GM12865 (cell line): ENCODE results near the gene BEND4.

Source experiments
- DNase-seq: peaks from one replicate; pipeline ENCODE4 v3.0.0; 2010; ENCODE audit warnings: low read depth
- H3K4me3 ChIP-seq: 2 replicates; pipeline ENCODE4 v1.5.1; 2011; ENCODE audit warnings: mild to moderate bottlenecking, low read depth, low read length, control low read depth
- CTCF ChIP-seq: IDR thresholded peaks from 2 replicates; pipeline ENCODE4 v1.5.1; 2011; ENCODE audit warnings: low read length, control low read depth, low read depth, inconsistent platforms; ENCODE audit not compliant: insufficient read depth; ENCODE audit errors: missing control alignments

The BEND4 gene

DNA sequence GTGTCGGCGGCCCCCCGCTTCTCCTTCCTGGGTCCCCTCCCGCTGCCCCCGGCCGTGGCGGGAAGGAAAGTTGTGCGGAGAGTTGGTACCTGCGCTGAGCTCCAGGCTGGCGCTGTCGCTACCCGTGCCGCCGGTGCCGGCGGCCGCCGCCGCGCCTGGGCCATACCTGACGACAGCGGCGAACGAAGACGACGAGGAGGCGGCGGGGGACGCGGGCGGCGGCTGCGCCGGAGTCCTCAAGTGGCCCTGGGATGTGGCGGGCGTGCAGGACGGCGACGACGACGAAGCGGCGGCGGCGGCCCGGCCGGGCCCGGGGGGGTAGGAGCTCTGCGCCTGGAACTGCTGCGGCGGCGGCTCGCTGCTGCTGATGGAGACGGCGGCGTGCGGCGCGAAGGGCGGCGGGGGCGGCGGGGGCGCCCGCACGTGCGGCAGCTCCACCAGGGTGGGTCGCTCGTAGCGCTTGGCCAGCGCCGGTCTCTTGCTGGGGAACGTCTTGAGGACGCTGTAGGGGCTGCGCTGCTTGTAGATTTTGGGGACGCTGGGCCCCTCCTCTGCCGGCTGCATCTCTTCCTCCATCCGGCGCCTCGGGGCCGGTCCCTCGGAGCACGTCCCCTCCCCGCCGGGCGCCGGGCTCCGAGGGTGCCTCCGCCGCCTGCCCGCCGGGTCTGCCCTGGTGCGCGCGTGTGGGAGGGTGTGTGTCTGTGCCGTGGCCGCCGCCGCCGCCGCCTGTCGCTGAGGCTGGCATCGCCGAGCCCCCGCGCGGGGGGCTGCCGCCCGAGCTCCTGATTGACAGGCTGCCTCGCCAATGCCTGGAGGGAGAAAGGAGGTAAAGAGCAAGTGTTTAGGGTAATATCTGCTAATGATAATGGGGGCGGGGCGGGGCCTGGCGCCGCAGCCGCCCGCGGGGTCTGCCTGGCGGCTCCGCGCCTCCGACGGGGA is 618 bp downstream of the BEND4 start:
- peak; percentile 53 for DNase-seq
- TF ChIP-seq CTCF, result no peak
- H3K4me3 ChIP-seq, result peak overlapping the region; percentile 54

DNA sequence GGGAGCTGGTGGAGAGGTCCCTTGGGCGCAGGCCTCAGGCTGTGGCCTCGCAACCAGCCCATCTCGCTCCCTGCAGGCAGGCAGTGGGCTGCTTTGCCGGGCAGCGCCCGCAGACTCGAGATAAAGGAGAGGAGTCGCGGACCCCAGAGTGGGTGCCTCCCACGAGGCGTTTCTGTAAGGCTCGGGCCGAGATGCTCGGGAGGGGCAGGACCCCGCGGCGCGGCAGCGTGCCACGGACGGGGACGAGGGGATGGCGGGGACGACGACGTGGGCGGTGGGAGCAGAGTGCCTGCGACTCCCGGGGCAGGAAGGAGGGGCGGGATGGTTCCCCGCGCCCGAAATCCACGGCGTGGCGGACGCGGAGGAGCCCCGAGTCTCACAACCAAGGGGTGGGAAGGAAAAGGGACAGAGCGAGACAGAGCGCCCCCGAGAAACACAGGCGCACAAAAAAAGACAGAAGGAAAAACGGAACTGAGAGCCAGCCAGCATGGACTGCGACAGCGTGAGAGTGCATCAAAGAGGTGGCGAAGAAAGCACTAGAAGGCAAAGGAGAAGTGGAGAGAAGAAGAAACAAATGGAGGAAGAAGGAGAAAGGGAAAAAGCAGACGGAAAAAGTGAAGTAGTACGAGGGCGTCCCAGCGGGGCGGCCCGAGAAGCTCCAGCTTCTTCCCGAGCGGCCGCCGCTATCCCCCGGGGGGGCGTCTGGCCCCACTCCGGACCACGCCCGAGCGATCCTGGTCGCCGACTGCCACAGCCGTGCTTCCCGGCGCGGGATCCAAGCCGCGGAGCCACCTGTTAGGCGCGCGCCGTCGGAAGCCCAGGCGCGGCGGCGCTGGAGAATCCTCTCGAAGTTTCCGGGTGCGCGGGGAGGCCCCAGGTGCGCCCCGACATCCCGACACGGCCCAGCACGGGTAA is 1.5 kb downstream of the BEND4 start:
- peak; percentile 5 for DNase-seq
- TF ChIP-seq CTCF, result no peak
- peak overlapping the region; percentile 54 for H3K4me3 ChIP-seq

GRCh38 chr4:42149004-42149403 is 3.5 kb downstream of the BEND4 start:
- H3K4me3 ChIP-seq, result no peak overlapping the region
- peak; percentile 4 for DNase-seq
- TF ChIP-seq CTCF, result no peak

GRCh38 chr4:42148425-42148824 is 4.0 kb downstream of the BEND4 start:
- DNase-seq, result no peak
- no peak for TF ChIP-seq CTCF
- no peak overlapping the region for H3K4me3 ChIP-seq

- no peak for DNase-seq
- no peak overlapping the region for H3K4me3 ChIP-seq
- no peak for TF ChIP-seq CTCF
Measured at GRCh38 chr4:42144028-42144427, 8.4 kb downstream of the BEND4 start.

DNA sequence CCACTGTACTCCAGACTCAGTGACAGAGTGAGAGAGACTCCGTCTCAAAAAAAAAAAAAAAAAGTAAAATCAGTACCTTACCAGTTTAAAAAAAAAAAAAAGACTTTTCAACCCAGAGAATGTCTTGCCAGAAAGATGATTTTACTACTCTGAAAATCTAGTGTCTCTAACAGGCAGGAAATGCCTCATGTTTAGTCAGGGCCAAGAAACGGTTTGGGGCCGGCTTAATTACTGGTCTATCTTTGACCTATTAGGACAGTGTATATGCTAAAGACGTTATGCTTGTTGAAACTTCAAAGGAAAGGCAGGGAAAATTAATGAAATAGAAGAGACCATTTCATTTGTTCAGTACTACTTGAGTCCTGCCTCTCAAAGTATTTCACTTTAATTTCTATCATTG is 9.9 kb downstream of the BEND4 start:
- DNase-seq, result no peak
- no peak overlapping the region for H3K4me3 ChIP-seq
- TF ChIP-seq CTCF, result no peak
